Stimulated activated CD8-positive, alpha-beta memory T cell treated with anti-CD3 and anti-CD28 coated beads, Interleukin-12 subunit alpha, Interleukin-12 subunit beta, amount 100 ng/mL, for 1 hour (primary cell): ENCODE data around the gene GCNT2.
"Not testable (repeated sequence)": the region's sequence is repeated elsewhere in the genome, so short reads cannot be mapped to it uniquely, and the experiment has no call there.

ENCODE experiments used
- DNase-seq: peaks from one replicate; pipeline ENCODE4 v3.0.0-alpha.2; 2020; ENCODE audit warnings: low read depth

GCNT2 gene

GRCh38 chr6:10581402-10581801 lies 60.3 kb downstream of the GCNT2 start:
- DNase-seq, result not testable (repeated sequence)

DNA sequence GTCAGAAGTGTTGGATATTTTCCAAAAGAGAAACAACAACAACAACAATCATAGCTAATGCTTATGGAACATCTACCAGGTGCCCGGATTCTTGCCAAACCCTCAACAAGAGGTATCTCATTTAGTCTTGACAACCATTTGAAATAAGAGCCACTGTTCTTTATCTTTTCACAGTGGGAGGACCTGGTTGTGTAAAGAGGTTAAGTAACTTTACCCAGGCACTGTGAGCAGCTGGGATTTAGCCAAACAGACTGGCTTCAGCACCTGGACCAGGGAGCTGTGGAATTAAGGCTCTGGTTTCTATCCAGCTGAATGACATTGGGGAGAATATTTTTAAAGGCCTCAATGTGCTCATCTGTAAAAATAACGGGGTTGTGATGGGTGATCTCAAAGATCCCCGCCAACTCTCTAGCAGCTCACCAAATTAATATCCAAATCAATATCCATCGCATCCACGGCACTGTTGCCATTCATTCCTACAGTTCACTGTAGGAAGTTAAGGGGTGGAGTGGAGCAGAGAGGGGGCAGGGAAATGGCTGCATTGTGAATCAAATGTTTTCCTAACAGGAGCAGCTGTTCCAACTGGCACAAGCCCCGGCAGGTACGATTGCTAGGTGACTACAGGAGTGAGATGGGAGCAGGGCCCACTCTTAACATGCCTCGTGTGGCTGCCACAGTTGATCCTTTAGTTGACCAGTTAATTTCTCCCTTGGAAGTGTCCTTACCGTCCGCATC lies 61.8 kb downstream of the GCNT2 start:
- DNase-seq, result no peak

DNA sequence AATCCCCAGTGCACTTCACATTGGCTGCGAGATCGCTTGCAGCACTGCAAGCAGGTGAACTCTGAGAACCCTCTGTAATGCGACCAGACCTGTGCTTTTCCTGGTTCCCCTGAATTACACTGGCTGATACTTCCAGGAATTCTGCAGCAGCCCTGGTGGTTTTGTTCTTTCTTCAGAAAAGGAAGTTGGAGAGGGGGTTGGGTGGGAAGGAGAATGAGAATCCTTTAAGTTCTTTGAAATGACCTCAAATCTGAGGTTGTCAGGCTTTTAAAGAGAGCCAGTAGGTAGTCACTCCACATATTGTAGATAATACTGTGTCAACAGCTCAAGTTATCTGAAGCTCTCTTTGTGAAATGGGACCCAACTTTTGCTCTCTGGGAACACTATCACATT lies 62.4 kb downstream of the GCNT2 start:
- DNase-seq, result no peak

GRCh38 chr6:10584607-10585006 lies 63.5 kb downstream of the GCNT2 start:
- DNase-seq, result no peak

GRCh38 chr6:10585209-10585845 lies 64.2 kb downstream of the GCNT2 start:
- DNase-seq, result no peak

- no peak for DNase-seq
Measured at GRCh38 chr6:10586302-10586701, 65.2 kb downstream of the GCNT2 start.

- no peak for DNase-seq
Measured at GRCh38 chr6:10587656-10588406, 66.7 kb downstream of the GCNT2 start.

DNA sequence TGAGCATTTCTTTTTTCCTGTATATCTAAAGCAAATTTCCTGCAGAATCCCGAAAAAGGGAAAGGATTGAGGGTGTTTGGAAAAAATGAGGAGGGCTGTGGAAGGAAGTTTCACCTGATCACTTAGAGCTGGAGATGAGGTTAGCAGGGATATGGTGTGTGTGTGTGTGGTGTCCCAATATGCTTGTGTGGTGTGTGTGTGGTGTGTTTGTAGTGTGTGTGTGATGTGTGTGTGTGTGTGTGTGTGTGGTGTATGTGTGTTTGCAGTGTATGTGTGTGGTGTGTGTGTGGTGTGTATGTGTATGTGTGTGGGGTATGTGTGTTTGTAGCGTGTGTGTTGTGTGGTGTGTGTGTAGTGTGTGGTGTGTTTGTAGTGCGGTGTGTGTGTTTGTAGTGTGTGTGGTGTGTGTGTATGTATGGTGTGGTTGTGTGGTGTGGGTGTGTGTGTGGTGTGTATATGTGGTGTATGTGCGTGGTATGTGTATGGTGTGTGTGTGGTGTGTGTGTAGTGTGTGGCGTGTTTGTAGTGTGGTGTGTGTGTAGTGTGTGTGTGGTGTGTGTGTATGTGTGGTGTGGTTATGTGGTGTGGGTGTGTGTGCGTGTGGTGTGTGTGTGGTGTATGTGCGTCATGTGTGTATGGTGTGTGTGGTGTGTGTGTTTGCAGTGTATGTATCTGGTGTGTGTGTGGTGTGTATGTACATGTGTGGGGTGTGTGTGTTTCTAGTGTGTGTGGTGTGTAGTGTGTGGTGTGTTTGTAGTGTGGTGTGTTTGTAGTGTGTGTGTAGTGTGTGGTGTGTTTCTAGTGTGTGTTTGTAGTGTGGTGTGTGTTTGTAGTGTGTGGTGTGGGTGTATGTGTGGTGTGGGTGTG lies 67.6 kb downstream of the GCNT2 start:
- no peak for DNase-seq

- DNase-seq, result no peak
Measured at GRCh38 chr6:10589429-10589727, 68.2 kb downstream of the GCNT2 start.

DNA sequence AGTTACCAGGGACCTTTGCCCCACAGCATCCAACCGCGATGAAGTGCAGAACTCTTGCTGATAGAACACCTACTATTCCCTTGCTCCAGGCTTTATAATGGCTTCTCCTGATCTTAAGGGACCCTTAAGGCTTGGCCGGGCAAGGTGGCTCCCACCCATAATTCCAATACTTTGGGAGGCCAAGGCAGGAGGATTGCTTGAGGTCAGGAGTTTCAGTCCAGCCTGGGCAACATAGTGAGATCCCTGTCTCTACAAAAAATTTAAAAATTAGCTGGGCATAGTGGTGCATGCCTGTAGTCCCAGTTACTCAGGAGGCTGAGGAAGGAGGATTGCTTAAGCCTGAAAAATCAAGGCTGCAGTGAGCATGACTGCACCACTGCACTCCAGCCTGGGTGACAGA lies 68.8 kb downstream of the GCNT2 start:
- DNase-seq, result no peak

GRCh38 chr6:10591422-10592160 lies 70.4 kb downstream of the GCNT2 start:
- no peak for DNase-seq

- no peak for DNase-seq
Measured at GRCh38 chr6:10595731-10596664, 74.8 kb downstream of the GCNT2 start.

DNA sequence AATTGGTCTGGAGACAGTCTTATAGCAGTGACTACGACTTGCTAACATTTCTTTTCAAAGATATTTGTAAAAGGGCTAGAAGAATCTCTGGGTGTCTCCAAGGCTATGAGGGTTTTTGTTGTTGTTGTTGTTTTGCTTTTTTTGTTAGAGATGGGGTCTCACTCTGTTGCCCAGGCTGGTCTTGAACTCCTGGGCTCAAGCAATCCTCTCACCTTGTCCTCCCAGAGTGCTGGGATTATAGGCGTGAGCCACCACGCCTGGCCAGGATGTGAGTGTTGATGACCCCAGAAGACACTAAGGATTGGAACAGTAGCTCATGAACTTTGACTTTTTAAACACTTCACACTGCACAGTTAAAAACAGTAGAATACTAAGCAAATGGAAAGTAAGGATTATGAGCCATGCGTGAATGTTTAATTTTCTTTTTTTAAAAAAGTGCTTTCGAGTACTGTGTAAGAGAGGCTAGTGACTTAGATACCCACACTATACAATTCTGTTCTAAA lies 76.4 kb downstream of the GCNT2 start:
- DNase-seq, result no peak

DNA sequence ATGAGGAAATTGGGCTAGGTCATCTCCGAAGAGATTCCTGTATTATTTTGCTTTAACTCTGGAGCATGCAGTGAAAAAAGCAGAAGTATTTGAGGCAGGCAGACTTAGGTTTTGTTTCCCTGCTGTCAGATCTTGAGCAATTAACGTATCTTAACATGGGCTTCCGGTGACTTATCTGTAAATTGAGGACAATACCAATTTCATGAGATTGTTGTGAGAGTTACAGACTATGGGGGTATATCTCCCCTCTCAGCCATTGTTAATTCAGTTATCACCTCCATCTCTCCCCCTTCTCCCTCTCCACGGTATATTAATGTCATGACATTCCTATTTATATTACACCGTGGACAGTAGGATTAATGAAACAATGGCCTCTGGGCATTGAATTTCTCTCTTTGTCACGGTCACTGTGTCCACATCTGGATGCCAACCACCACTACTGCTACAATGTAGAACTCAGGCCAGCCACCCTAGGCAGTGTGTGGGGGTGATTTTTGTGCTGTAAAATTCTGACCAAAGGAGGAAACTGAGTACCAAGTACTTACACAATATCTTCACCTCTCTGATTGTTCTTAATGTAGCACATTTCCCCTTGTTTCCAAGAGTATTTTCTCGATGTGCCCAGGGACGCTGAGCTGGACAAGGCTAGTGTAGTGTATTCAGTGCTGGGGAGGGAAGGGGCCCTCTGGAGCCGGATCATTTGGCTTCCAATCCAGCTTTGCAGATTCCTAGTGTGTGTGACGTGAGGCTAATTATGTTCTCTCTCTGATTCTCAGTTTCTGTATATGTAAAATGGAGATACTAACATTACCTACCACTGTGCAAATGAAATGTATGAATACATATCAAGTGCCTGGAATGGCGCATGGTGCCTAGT lies 77.2 kb downstream of the GCNT2 start:
- DNase-seq, result no peak

DNA sequence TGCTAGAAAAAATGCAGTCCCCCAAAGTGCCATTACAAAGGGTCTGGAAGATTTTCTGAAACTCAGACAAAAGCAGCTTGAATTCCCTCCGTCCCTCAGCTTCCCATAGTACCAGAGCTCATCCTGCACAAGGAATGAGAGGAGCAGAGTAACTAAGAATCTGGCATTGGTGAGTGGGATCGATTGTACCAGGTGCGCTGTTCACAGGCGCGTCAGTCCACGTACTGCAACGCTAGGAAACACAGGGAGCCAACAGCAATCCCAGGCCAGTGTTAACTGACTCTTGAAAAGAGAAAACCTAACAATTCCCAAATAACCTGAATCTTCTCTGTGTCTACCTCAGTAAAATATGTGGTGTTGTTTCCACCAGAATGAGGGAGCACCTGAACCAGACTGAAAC lies 77.9 kb downstream of the GCNT2 start:
- no peak for DNase-seq

GRCh38 chr6:10600681-10601080 lies 79.5 kb downstream of the GCNT2 start:
- DNase-seq, result not testable (repeated sequence)

DNA sequence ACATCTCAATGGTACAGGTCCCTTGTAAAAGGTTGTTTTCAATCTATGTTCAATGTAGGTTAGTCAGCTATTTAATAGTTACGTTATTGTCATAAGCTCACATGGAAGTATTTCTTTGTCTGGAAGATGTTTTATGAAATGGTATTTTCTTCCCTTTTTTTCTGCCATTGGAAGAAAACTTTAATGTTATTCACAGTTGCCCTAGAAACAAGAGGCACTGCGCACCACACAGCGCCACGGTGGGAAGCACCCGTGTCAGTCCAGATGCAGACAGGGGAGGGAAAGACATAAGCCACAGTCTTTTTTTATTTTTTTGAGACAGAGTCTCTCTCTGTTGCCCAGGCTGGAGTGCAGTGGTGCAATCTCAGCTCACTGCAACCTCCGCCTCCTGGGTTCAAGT lies 82.1 kb downstream of the GCNT2 start:
- DNase-seq, result no peak

DNA sequence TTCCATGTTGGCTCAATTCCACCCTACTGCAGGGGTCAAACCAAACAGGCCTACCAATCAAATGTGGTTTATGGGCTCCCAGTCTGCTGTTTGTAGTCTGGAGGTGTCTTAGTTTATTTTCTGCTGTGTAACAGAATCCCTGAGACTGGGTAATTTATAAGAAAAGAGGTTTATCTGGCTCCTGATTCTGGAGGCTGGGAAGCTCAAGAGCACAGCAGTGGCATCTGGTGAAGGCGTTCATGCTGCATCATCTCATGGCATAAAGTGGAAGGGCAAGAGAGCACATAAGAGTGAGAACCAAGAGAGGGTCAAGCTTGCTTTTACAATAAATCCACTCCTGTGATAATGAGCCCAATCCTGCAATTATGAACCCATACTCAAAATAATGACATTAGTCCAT lies 87.9 kb downstream of the GCNT2 start:
- DNase-seq, result no peak

GRCh38 chr6:10610289-10610688 lies 89.1 kb downstream of the GCNT2 start:
- no peak for DNase-seq
